Activated B cell treated with CpG ODN at 0.5 μM for 24 hours (primary cell): ENCODE measurements around the gene ARMC12. TPM values are rescaled to one million over a fixed set of nuclear protein-coding genes. Genes with fewer than 3 reads are reported as not detected.

Experiments
- ATAC-seq: fragments of 200-7000 bp; cut with Tn5 transposase; one replicate; pipeline ENCODE4 v1.10.0; 2021; ENCODE audit warnings: low read depth, mild to moderate bottlenecking, moderate library complexity
- CTCF ChIA-PET: fragments of 350-600 bp; sonication (Branson Sonifier 250); formaldehyde crosslinking; loops from one replicate; lab custom pipeline; 2021; ENCODE audit warnings: antibody characterized with exemption; lab: Charles Lee
- POLR2A ChIA-PET: fragments of 350-600 bp; sonication (Branson Sonifier 250); formaldehyde crosslinking; loops from one replicate; lab custom pipeline; 2021; ENCODE audit warnings: antibody characterized with exemption; lab: Charles Lee
- DNase-seq: peaks from one replicate; pipeline ENCODE4 v3.0.0; 2022
- H3K27ac Mint-ChIP-seq: one replicate; pipeline ENCODE4 v1.8.0; 2020; ENCODE audit warnings: mixed read lengths
- H3K27me3 Mint-ChIP-seq: one replicate; pipeline ENCODE4 v1.8.0; 2021; ENCODE audit warnings: mixed read lengths
- H3K36me3 Mint-ChIP-seq: one replicate; pipeline ENCODE4 v1.8.0; 2021; ENCODE audit warnings: low read depth, mixed read lengths
- H3K4me1 Mint-ChIP-seq: one replicate; pipeline ENCODE4 v1.8.0; 2021; ENCODE audit warnings: mixed read lengths
- H3K4me3 Mint-ChIP-seq: one replicate; pipeline ENCODE4 v1.8.0; 2020; ENCODE audit warnings: mild to moderate bottlenecking, mixed read lengths
- H3K9me3 Mint-ChIP-seq: one replicate; pipeline ENCODE4 v1.8.0; 2020; ENCODE audit warnings: mixed read lengths
- intact Hi-C: fragments of 100-400 bp; cut with micrococcal nuclease; formaldehyde crosslinking; loops from one replicate; pipeline ENCODE4 v1.15.1; 2024
- total RNA-seq: library from RNA; stranded (reverse); gene quantifications from 2 replicates; pipeline ENCODE4 v1.2.3, GENCODE V29; 2022
- TF ChIP-seq, protein P1 (sequence below): fragments of 200-600 bp; IDR thresholded peaks from one replicate; pipeline ENCODE4 v1.8.0; 2022; ENCODE audit warnings: antibody characterized with exemption, mild to moderate bottlenecking

ARMC12 gene
- total RNA-seq, 1 donor from 2014 or later = 0.89 TPM

DNA sequence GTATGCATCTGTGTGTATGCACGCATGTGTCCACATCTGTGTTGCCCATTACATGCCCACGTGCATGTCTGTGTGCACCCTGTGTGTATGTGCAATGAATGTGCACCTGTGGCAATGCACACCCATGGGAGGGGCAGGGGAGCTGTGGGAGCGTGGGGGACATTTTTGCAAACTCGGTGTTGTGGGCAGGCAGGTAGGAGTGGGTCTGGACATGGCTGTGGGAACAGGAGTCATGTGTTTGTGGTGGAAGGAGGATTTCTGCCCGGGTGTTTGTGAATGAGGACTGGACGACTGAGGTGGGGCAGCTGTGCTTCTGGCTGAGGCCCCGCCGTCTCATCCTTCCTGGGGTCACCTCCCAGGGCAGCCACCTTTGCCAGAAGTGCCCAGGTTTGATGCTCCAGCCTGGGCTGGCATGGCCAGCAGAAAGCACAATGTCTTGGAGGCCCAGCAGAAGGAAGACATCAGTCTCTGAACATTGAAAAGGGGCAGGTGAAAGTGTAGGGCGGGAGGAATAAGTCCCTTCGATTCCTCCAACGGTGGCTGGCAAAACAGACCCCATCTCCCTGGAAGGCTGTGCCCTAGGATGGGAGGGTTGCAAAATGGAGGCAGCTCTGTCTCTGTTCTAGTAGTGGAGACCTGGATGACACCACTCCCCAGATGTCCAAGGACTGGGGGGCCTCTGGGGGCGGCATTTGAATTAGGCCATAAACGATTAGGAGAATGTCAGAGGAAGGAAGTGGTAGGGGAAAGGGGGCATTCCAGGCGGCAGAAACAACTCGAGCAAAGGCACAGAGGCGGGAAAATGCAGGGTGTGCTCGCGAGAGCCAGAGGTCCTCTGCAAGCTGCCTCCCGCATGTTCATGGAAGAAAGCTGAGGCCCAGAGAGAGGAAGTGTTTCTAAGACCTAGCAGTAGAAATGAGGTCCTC lies 19.1 kb upstream of the ARMC12 start:
- TF ChIP-seq, protein P1, sequence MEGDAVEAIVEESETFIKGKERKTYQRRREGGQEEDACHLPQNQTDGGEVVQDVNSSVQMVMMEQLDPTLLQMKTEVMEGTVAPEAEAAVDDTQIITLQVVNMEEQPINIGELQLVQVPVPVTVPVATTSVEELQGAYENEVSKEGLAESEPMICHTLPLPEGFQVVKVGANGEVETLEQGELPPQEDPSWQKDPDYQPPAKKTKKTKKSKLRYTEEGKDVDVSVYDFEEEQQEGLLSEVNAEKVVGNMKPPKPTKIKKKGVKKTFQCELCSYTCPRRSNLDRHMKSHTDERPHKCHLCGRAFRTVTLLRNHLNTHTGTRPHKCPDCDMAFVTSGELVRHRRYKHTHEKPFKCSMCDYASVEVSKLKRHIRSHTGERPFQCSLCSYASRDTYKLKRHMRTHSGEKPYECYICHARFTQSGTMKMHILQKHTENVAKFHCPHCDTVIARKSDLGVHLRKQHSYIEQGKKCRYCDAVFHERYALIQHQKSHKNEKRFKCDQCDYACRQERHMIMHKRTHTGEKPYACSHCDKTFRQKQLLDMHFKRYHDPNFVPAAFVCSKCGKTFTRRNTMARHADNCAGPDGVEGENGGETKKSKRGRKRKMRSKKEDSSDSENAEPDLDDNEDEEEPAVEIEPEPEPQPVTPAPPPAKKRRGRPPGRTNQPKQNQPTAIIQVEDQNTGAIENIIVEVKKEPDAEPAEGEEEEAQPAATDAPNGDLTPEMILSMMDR = no peak
- Mint-ChIP-seq H3K9me3 (no peaks in the 10 kb centered on the region), H3K4me1 (peaks cover 50% of the 10 kb centered on the region), H3K27me3 (no peaks in the 10 kb centered on the region), H3K27ac (peak overlapping the region; percentile 89), H3K4me3 (no peak overlapping the region), H3K36me3 (no peaks in the 10 kb centered on the region)
- POLR2A ChIA-PET = interaction anchor here (3.0 to 4.7 kb wide), 2 partner anchors 10 to 14 kb away, joined by 23 to 31 read pairs; no protein-coding TSS in a partner anchor
- ATAC-seq = no peak
- intact Hi-C loops = loop anchor here (2.0 kb wide), 1 partner anchor 29 kb away; the partner anchor contains the start of gene FKBP5
- DNase-seq = no peak
- CTCF ChIA-PET = interaction anchor here (0.8 to 1.5 kb wide), 2 partner anchors 15 to 133 kb away, joined by 3 to 6 read pairs; no protein-coding TSS in a partner anchor

DNA sequence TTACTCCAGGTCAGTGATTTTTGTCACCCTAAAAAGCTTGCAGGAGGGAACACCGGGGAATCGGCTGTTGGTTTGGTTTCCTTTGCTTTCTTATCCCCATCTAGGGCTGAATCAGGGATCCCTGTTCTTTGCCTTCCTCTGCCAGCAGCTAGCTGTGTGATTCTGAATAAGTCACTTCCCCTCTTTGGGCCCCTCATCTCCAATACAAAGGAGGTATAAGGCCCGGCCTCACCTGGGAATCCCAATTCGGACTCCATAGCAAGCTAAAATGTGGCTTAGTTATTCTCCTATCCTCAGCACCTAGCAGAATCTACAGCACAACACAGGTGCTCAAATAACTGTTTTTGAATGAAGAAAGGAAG lies 18.5 kb upstream of the ARMC12 start:
- ChIA-PET POLR2A (interaction anchor here (3.0 to 4.7 kb wide), 2 partner anchors 10 to 13 kb away, joined by 23 to 31 read pairs; no protein-coding TSS in a partner anchor), CTCF (interaction anchor here (0.8 to 1.5 kb wide), 2 partner anchors 15 to 134 kb away, joined by 3 to 6 read pairs; no protein-coding TSS in a partner anchor)
- ATAC-seq = no peak
- Mint-ChIP-seq H3K27ac (peak overlapping the region; percentile 89), H3K36me3 (no peaks in the 10 kb centered on the region), H3K4me1 (peaks cover 50% of the 10 kb centered on the region), H3K27me3 (no peaks in the 10 kb centered on the region), H3K4me3 (no peak overlapping the region), H3K9me3 (no peaks in the 10 kb centered on the region)
- TF ChIP-seq, protein P1 = no peak
- intact Hi-C loops = loop anchor here (2.0 kb wide), 1 partner anchor 30 kb away; the partner anchor contains the start of gene FKBP5
- no peak for DNase-seq

DNA sequence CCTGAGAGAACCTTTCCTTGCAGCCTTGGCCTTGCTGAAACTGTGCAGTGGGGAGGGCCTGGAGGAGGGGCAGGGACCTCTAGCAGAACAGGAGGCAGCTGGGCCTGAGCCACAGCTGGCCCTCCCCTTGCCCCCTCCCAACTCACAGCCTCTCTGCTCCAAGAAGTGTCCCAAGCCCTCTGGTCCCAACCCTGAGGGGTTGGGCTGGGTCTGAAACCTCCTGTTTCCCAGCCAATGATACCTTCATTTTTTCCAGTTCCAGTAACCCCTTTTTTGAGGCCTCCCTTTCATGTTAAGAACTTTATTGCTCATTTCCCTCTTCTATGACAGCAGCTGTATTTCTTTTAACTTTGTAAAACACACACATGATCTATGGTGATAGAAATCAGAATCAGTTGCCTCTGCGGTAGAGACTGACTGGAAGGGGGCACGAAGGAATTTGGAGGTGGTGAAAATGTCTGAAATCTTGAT lies 17.9 kb upstream of the ARMC12 start:
- Mint-ChIP-seq H3K36me3 (no peaks in the 10 kb centered on the region), H3K9me3 (no peaks in the 10 kb centered on the region), H3K27me3 (no peaks in the 10 kb centered on the region), H3K4me3 (peak overlapping the region; percentile 75), H3K4me1 (peaks cover 48% of the 10 kb centered on the region), H3K27ac (peak overlapping the region; percentile 89)
- ChIA-PET CTCF (interaction anchor here (0.7 to 1.5 kb wide), 4 partner anchors 14 to 135 kb away, joined by 3 to 7 read pairs (median 4); partner anchors contain the start of gene ARMC12), POLR2A (interaction anchor here (0.6 to 4.7 kb wide), 6 partner anchors 8 to 199 kb away, joined by 3 to 31 read pairs (median 4); no protein-coding TSS in a partner anchor)
- DNase-seq = no peak
- TF ChIP-seq, protein P1 = no peak
- intact Hi-C loops = loop anchor here (1.0 to 2.0 kb wide), 2 partner anchors 12 to 30 kb away; partner anchors contain the start of gene FKBP5
- ATAC-seq = no peak

DNA sequence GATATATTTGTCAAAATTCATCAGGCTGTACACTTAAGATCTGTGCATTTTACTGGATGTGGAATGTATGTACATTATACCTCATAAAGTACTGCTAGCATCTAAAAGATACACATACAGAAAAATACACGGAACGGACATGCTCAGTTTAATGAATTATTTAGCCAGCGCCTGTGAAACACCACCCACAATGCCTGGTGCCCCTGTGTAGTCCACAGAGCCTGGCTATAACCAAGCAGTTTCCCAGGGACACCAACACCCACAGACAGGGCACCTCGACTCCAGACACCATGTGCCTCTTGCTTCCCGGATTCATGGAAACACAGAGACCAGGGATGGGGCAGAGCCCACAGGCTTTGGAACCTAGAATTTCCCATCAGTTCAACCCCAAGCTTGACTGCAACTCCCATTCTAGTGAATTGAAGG lies 17.4 kb upstream of the ARMC12 start:
- no peaks in the 10 kb centered on the region for H3K27me3 Mint-ChIP-seq
- H3K36me3 Mint-ChIP-seq = no peaks in the 10 kb centered on the region
- H3K9me3 Mint-ChIP-seq = no peaks in the 10 kb centered on the region
- peak overlapping the region; percentile 75 for H3K4me3 Mint-ChIP-seq
- ATAC-seq (peak; percentile 38), DNase-seq (no peak)
- intact Hi-C loops = loop anchor here (1.0 to 2.0 kb wide), 2 partner anchors 12 to 31 kb away; partner anchors contain the start of gene FKBP5
- TF ChIP-seq, protein P1 = no peak
- ChIA-PET POLR2A (interaction anchor here (0.6 to 4.7 kb wide), 10 partner anchors 8 to 199 kb away, joined by 3 to 31 read pairs (median 4); no protein-coding TSS in a partner anchor), CTCF (interaction anchor here (0.7 to 1.5 kb wide), 4 partner anchors 13 to 131 kb away, joined by 3 to 7 read pairs (median 4); partner anchors contain the start of gene ARMC12)
- peaks cover 48% of the 10 kb centered on the region for H3K4me1 Mint-ChIP-seq
- peak overlapping the region; percentile 89 for H3K27ac Mint-ChIP-seq
